Activated CD8-positive, alpha-beta T cell treated with anti-CD3 and anti-CD28 coated beads for 36 hours (primary cell): ENCODE results near the gene YWHAB. TPM values are rescaled to one million over a fixed set of nuclear protein-coding genes. Genes with fewer than 3 reads are reported as not detected.

Experiments
- ATAC-seq: fragments of 200-7000 bp; cut with Tn5 transposase; one replicate; pipeline ENCODE4 v1.10.0; 2021; ENCODE audit warnings: mild to moderate bottlenecking, moderate library complexity
- CTCF ChIA-PET: fragments of 350-600 bp; sonication (Branson Sonifier 250); formaldehyde crosslinking; loops from one replicate; lab custom pipeline; 2021; ENCODE audit warnings: antibody characterized with exemption; lab: Charles Lee
- POLR2A ChIA-PET: fragments of 350-600 bp; sonication (Branson Sonifier 250); formaldehyde crosslinking; loops from one replicate; lab custom pipeline; 2021; ENCODE audit warnings: antibody characterized with exemption; lab: Charles Lee
- DNase-seq: peaks from one replicate; pipeline ENCODE4 v3.0.0-alpha.2; 2020
- H3K27ac Mint-ChIP-seq: one replicate; pipeline ENCODE4 v1.8.0; 2021; ENCODE audit warnings: mild to moderate bottlenecking, mixed read lengths
- H3K27me3 Mint-ChIP-seq: one replicate; pipeline ENCODE4 v1.8.0; 2021; ENCODE audit warnings: mixed read lengths
- H3K36me3 Mint-ChIP-seq: one replicate; pipeline ENCODE4 v1.8.0; 2021; ENCODE audit warnings: low read depth, mixed read lengths
- H3K4me1 Mint-ChIP-seq: one replicate; pipeline ENCODE4 v1.8.0; 2021; ENCODE audit warnings: low read depth, mixed read lengths
- H3K4me3 Mint-ChIP-seq: one replicate; pipeline ENCODE4 v1.8.0; 2021; ENCODE audit warnings: mild to moderate bottlenecking, moderate library complexity, mixed read lengths
- H3K9me3 Mint-ChIP-seq: one replicate; pipeline ENCODE4 v1.8.0; 2021; ENCODE audit warnings: mixed read lengths
- intact Hi-C: fragments of 100-400 bp; cut with micrococcal nuclease; formaldehyde crosslinking; loops from one replicate; pipeline ENCODE4 v1.10.0; 2022
- total RNA-seq, 2 experiments: library from RNA; stranded (reverse); gene quantifications; one replicate each; pipeline ENCODE4 v1.2.3, GENCODE V29; 2021
- TF ChIP-seq, protein P1 (sequence below): fragments of 200-600 bp; IDR thresholded peaks from one replicate; pipeline ENCODE4 v1.8.0; 2022; ENCODE audit warnings: antibody characterized with exemption, mild to moderate bottlenecking

Gene YWHAB
- total RNA-seq = 100 to 1,000 TPM; 220 to 226 TPM

DNA sequence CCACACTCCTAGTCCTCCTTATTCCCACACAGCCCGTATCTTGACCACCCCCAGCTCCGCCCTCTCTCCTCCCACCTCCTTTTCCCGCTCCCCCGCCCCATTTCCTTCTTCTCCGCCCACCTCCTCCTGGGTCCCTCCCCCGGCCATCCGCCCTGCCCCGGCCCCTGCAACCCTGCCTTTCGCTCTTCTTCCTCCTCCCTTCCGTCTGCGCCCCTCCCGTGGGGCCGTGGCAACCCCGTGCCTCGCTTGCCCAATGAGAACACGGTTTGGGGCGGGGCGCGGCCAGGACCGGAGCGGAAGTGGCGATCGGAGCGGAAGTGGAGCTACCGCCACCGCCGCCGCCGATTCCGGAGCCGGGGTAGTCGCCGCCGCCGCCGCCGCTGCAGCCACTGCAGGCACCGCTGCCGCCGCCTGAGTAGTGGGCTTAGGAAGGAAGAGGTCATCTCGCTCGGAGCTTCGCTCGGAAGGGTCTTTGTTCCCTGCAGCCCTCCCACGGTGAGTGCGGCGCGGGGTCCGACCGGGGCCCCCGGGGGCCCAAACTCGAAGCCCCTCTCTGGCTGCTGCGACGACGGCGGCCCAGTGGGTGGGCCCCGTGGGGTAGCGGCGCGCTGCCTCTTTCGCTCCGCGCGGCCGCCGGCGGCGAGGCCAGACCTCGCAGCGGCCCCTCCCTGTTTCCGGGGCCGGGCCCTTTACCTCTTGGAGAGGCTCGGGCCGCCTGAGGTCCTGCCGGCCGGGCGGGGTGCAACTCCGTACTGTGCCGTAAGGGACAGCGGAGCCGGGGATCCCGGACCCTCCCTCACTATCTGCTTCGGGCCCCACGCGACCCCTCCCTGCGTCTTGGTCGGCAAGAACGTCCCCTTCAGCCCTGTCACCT is at the start of gene YWHAB:
YWHAB (plus strand) TSS at position 314 of the 874 bp plus-strand sequence. CDS start 15,829 bp downstream, outside the sequence.
- Mint-ChIP-seq H3K27ac (peak within 1 kb of the TSS; percentile 92), H3K4me3 (peak within 1 kb of the TSS; percentile 90), H3K9me3 (no peaks in the 10 kb centered on the region), H3K36me3 (peaks cover 36% of the 10 kb centered on the region), H3K4me1 (peaks cover 44% of the 10 kb centered on the region), H3K27me3 (no peaks in the 10 kb centered on the region)
- ATAC-seq = peak; percentile 98
- POLR2A ChIA-PET = interaction anchor here (0.6 to 1.7 kb wide), 7 partner anchors 10 to 236 kb away, joined by 3 to 6 read pairs (median 4); partner anchors contain the start of gene TOMM34
- TF ChIP-seq, protein P1, sequence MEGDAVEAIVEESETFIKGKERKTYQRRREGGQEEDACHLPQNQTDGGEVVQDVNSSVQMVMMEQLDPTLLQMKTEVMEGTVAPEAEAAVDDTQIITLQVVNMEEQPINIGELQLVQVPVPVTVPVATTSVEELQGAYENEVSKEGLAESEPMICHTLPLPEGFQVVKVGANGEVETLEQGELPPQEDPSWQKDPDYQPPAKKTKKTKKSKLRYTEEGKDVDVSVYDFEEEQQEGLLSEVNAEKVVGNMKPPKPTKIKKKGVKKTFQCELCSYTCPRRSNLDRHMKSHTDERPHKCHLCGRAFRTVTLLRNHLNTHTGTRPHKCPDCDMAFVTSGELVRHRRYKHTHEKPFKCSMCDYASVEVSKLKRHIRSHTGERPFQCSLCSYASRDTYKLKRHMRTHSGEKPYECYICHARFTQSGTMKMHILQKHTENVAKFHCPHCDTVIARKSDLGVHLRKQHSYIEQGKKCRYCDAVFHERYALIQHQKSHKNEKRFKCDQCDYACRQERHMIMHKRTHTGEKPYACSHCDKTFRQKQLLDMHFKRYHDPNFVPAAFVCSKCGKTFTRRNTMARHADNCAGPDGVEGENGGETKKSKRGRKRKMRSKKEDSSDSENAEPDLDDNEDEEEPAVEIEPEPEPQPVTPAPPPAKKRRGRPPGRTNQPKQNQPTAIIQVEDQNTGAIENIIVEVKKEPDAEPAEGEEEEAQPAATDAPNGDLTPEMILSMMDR = no peak
- CTCF ChIA-PET = interaction anchor here (1.0 to 2.1 kb wide), 2 partner anchors 10 to 11 kb away, joined by 3 to 6 read pairs; no protein-coding TSS in a partner anchor
- peak; percentile 99 for DNase-seq
- intact Hi-C loops = loop anchor here (5.0 kb wide), 1 partner anchor 77 kb away; the partner anchor contains the start of gene TOMM34

DNA sequence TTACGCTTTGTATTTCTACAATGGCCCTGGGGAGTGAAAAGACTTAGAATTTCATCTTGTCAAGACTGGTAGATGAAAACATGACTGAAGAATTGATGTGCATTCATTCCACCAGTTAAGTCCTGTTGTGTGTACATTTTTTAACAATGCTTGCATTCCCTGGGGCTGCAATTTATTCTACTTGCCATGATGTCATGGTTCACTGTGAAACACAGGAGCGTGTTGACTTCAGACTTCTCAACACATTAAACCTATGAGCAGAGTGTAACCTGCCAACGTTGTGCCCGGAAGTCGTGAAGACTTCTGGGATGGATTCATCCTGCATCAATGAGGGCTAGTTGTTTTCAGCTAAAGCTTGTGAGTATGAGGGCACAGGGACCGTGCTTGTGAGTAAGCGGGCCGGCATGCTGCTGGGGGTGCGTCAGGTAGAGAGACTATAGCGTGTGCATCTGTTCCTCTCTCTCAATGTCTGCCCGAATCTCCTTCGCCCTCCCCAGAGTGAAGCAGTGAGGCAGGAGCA is 48.8 kb upstream of the YWHAB start:
- H3K4me3 Mint-ChIP-seq = no peak overlapping the region
- H3K9me3 Mint-ChIP-seq = no peaks in the 10 kb centered on the region
- ChIA-PET CTCF (no interaction called here), POLR2A (no interaction called here)
- no peak for DNase-seq
- peaks cover 2% of the 10 kb centered on the region for H3K4me1 Mint-ChIP-seq
- H3K27ac Mint-ChIP-seq = no peak overlapping the region
- no peaks in the 10 kb centered on the region for H3K36me3 Mint-ChIP-seq
- TF ChIP-seq, protein P1 = no peak
- no peak for ATAC-seq
- peaks cover 9% of the 10 kb centered on the region for H3K27me3 Mint-ChIP-seq
- intact Hi-C loops = no loop called here

DNA sequence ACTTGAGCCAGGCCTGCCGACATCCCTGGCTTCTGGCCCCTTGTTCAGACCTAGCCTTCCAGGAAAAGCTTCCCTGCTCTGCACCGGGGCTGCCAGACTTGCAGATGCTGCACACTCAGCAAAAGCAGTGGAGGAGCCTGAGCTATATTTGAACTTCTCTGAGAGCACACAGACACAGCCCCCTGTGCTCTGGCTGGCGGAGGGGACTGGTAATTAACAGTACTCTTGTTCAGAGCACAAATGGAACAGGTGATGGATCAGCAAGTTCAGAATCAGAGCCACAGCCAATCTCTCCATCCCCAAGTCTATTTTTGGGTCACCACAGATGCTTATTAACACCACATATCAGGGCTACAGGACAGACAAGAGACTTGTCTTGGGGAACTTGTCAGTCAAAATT is 47.6 kb upstream of the YWHAB start:
- TF ChIP-seq, protein P1 = no peak
- Mint-ChIP-seq H3K36me3 (no peaks in the 10 kb centered on the region), H3K4me3 (no peak overlapping the region), H3K27me3 (peaks cover 11% of the 10 kb centered on the region), H3K9me3 (no peaks in the 10 kb centered on the region), H3K27ac (no peak overlapping the region), H3K4me1 (peaks cover 2% of the 10 kb centered on the region)
- intact Hi-C loops = no loop called here
- DNase-seq (no peak), ATAC-seq (no peak)
- ChIA-PET POLR2A (no interaction called here), CTCF (interaction anchor here (1.1 kb wide), 1 partner anchor 38 kb away, joined by 3 read pairs; no protein-coding TSS in a partner anchor)

DNA sequence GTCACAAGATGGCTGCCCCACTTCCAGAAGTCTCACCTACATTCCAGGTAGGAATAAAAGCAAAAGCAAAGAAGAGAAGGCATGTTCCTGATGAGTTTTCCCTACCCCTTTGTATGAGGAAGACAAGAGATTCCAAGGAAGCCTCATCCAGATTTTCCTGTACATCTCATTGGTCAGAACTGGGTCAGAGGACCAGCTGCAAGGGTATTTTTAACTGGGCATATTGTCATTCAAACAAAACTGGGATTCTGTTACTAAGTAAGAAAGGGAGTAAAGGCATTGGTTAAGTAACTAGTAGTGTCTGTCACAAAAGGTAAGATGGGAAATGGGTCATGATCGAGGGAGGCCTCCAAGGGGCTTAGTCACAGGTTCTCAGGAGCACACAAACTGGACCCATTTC is 47.0 kb upstream of the YWHAB start:
- POLR2A ChIA-PET = no interaction called here
- TF ChIP-seq, protein P1 = no peak
- CTCF ChIA-PET = interaction anchor here (0.8 to 1.1 kb wide), 2 partner anchors 38 to 155 kb away, joined by 3 read pairs; no protein-coding TSS in a partner anchor

More for the DNA sequence above, 47.0 kb upstream of the YWHAB start:
- DNase-seq (no peak), ATAC-seq (no peak)
- Mint-ChIP-seq H3K27ac (no peak overlapping the region), H3K36me3 (no peaks in the 10 kb centered on the region), H3K27me3 (peaks cover 14% of the 10 kb centered on the region), H3K9me3 (no peaks in the 10 kb centered on the region), H3K4me1 (peaks cover 2% of the 10 kb centered on the region), H3K4me3 (no peak overlapping the region)
- intact Hi-C loops = no loop called here
